Measurements from ENCODE around the gene SAMD4A.

The SAMD4A gene

DNA sequence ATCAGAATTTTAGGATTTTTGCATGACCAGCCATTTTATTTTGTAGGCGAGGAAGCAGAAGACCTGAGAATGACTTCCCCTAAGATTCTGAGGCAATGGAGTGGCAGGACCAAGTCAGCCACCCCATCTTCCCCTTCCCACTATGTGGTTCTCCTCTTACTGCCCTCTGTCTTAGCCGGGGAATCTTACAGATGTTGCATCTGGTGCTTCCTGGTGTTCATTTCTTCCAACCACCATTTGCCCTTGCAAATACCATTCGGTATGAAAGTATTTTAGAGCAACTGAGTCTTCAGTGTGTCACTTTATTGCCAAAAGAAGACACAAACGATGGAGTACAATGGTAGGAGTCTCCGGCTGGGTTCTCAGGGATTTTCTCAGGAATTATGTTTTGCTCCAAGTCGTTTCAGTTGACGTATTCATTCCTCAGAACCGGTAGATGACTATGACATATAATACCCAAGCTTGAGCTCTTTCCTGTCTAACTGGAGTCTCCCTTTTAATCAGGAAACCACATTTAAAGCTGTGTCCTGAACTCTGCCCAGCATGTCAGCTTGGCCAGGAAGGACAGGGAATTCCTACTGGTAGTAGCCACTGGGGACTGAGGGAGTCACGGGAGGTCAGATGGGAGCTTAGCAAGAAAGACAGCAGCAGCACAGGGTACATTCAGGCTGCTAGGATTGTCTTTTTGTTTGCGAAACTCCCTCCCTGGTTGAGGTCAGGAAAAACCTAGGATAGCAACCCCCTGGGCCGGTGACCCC, 87.0 kb downstream of the SAMD4A start:
- DNase-seq (ENCODE audit: low spot score), result no peak

DNA sequence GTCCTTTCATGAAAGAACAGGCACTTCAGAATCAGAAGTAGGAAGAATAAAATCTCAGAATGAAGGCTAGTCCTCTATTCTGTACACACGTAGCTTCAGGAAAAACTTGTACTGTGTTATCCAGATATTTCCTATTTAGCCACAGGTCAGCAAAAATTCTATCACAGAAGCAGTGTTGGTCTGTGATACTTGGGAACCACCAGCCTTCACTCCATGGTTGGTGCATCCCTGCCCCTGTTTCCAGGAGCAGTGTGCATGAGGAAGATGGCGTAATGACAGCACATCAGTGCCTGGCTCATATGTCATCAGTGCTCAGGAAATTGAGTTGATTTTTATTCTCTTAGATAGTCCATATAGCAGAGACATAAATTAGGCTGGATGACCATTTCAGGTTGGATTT, 87.7 kb downstream of the SAMD4A start:
- no peak for DNase-seq (ENCODE audit: low spot score)

DNA sequence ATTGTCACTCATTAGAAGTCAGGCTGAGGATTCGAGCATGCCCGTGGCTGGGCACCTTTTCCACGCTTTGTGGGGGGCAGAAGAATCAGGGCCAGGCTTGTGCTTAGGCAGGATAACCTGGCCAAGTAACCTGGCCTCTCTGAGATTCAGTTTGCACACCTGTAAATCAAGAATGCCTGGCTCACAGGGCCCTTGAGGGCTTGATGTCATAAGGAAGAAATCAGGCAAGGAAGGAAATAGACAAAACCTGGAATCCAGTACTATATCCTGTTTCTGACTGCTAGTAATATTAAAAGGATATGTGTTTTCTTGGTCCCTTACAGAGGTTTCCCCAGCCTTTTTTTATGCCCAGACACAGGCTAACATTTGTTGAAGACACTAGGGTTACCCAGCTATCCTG, 91.9 kb downstream of the SAMD4A start:
- no peak for DNase-seq (ENCODE audit: low spot score)

DNA sequence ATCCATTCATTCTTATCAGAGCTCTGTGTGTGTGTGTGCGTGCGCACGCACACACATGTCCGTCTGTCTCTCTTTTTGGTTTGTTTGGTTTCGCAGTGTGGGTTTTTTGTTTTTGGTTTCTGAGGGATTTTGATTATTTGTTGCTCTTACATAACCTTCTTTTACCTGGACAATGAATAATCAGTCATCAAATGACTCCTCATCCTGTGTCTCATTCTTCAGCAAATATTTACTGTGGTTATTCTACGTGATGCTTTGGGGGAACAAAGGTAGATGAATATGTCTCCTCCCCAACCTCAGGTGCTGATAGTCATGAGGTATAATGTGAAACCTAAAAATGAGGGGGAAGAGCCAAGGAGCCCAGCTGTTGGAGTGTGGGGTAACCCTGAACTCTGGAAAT, 92.4 kb downstream of the SAMD4A start:
- DNase-seq (ENCODE audit: low spot score), result no peak

DNA sequence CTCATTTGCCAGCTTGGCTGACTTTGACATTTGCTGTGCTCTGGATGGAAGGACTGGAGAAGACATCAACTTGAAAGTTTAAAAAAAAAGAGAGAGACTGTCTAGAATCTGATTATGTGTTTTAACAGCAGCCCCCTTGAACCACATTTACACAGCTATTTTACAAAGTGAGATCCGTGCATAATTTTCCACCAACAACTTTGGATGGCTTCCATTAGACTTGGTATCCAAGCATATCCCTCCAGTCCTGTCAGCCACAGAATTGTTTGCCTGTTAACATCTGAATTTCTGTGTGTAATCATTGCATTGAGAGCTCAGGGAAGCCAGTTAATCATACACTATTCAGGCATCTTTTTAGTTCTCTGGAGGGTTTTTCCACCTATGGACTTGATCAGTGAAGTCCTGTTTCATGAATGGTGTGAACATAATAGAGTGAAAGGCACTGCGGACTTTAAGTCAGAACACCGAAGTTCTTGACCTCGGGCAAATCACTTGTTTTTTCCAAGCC, 93.7 kb downstream of the SAMD4A start:
- DNase-seq (ENCODE audit: low spot score), result no peak

DNA sequence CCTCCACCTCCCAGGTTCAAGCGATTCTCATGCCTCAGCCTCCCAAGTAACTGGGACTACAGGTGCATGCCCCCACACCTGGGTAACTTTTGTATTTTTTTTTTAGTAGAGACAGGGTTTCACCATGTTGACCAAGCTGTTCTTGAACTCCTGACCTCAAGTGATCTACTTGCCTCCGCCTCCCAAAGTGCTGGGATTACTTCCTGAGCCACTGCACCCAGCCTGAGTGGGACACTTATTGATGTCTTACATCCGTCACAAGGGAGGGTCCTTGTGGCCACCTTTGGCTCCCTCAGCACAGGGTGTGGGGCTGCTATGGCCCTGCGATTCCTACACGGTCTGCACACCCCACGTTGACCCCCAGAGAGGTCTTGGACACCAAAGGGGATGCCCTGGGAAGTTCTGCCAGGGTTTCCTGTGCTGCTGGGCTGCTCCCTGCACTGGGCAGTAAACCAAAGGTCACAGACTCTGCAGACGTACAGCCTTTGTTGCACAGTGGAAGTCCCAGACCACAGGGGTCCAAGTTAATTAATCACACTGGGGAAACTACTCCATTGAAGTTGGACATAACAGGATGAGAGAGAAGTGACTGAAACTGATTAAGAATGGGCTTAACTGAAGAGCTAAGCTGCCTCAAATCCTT, 95.7 kb downstream of the SAMD4A start:
- DNase-seq (ENCODE audit: low spot score), result no peak

DNA sequence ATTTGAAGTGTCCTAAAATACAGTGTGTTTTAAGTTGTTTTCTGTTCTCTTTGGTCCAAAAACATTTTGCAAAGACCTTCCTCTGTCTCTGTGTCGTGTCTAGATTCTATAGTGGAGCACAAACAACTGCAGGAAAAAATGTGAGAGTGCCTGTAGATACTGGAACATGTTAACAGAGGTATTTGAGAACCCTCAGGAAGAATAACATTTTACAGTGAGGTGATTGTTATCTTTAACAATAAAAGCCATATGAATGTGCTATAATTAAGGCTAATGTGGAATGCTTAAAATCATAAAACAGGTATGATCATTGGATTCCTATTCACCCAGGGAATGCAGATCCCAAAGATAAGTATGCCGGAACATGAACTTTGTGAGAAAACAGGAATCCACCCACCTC, 98.0 kb downstream of the SAMD4A start:
- no peak for DNase-seq (ENCODE audit: low spot score)

DNA sequence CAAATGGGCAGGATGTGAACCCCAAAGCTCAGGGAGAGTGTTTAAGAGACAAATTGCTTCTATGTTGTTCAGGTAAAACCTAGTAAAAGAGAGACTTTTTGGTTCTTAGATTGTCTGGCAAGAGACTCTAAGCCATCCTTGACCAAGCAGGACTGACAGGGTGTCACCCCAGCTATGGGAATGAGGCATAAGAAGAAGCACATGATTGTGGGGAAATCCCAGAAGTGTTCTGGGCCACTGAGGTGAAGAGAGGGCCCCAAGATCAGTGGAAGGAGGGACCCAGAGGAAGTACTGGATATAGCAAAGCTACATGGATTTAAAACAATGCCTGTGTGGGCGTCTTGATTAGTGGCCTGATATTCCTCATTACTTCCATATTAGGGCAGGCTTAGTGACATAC, 99.0 kb downstream of the SAMD4A start:
- no peak for DNase-seq (ENCODE audit: low spot score)

DNA sequence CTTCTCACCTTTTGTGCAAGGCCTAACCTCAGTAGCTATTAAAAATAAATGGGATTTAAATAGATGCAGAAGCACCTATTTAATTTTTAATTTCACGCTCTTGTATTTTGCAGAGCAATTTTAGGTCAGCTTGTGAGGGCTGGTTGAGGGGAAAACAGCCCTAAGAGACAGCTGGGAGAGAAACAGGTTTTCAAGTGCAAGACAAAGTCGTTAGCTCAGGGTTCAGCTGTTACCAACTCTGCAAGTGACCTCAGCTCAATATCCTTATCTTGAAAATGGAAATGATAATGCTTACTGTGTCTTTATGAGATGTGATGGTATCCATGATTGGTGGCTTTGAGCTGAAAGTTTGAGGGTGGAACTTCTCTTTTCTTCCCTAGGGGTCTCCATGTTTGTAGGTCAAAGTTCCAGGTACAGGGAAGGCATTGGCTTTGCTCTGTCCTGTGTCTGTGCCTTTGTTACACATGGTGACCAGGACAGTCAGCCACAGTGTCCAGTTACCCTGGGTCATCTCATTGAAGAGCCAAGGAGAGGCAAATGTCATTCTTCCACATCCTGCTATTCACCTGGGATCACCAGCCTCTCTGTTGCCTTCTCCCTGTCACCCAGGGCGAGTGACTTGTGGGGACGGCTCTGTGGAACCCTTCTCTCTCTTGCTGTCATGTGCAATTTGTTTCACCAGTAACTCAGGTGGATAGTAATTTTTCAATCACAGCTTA, 100.3 kb downstream of the SAMD4A start:
- DNase-seq (ENCODE audit: low spot score), result no peak

DNA sequence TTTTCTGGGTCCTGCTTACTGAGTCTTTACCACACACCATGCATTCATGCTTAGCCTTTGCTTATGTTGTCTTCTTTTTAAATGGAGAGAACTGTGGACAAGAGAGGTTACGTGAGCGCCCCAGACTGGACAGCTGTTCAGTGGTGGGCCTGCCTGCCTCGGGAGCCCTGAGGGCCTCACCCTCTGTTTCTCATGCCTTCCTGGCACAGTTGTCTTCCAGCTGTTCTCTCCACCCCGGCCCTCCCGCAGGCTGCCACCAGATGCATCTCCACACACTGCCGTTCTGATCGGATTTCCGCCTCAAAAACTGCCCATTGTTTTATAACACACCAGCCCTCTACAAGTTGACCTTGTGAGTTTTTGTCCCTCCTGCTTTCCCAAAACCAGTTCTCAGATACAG, 100.8 kb downstream of the SAMD4A start:
- no peak for DNase-seq (ENCODE audit: low spot score)

DNA sequence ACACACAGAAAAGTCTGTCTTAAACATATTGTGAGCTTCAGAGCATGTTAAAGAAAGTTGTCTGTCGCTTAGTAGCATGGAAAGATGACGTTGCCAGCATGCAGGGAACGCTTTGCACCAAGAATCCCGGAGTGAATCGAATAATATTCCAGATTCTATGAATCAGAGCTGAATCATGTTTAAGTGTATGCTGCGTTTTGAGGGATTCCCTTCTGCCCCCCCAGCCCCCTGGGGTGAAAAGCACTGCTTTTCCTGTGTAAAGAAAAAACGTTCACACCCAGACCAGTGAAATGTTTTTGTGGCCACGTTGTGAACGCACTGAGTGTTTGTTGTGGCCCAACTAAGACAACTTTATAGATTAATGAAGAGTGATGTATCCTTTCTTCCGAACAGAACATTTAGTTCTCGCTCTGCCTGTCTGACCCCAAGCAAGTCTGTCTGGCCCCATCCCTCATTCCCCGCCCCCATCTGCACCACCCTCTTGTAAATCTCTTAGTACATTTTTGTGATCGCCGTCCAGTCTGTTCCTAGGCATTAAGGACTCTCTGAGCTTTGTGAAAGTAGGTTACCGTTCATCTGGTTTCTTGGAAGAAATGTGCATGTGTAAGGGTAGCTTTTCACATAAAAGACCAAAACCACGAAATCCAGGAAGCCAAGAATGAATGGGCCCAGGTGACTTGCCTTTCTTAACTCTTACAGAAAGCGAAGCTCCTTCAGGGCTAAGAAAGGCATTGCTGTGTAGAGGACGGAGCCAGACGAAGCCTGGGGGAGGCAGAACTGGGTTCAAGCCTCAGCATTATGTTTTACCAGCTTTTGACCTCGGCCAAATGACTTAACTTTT, 103.0 kb downstream of the SAMD4A start:
- DNase-seq (ENCODE audit: low spot score), result no peak

DNA sequence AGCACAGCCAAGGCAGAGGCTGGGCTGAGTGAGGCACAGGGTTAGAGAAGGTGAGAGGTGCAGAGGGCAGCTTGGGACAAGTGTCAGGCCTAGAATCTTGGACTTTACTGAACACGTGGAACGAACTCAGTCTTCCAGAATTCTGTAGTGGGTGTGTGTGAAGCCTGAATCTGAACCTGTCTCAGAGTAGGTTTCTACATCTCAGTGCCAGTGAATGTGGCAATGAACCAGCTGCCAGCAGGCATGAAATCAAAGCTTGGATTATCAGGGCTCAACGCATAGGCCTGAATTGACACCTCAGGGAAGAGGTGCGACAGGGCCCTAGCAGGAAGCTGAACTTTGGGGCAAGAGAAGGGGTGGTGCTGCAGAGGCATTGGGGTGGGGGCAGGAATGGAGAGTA, 104.6 kb downstream of the SAMD4A start:
- DNase-seq (ENCODE audit: low spot score), result no peak

DNA sequence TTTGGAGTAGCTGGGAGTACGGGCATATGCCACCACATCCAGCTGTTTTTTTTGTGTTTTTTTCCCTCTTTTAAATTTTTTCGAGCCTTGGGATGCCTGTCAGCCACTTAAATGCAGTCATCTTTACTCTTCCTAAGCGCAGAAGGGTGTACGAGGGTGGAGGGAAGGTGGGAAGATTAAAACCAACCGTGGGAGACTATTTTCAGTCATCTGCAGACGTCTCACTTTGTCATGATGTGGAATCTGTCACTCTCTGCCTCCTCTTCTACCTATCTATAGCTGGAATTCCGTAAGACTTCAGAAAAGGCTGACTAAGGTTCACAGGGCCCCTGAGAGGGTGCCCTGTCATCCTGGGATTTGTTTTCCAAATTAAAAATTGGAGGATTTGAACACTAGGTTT, 105.3 kb downstream of the SAMD4A start:
- DNase-seq (ENCODE audit: low spot score), result no peak

DNA sequence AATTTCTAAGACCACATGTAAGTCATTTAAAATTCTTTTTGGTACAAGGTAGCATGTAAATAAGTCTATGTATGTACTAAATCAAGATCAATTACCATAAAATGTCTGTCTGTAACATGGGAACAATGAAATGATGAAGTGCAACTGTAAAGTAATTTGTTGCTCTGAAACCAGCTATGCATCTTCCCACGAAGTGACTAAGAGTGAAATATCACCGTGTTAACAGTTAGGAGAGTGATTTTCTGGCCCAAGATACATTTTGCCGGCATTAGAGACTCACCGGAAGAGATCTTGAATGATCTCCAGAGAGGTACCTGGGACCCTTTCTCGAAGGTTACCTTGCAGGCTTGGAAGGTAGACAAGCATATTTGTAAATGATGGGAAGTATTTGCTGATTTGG, 105.8 kb downstream of the SAMD4A start:
- DNase-seq (ENCODE audit: low spot score), result no peak

DNA sequence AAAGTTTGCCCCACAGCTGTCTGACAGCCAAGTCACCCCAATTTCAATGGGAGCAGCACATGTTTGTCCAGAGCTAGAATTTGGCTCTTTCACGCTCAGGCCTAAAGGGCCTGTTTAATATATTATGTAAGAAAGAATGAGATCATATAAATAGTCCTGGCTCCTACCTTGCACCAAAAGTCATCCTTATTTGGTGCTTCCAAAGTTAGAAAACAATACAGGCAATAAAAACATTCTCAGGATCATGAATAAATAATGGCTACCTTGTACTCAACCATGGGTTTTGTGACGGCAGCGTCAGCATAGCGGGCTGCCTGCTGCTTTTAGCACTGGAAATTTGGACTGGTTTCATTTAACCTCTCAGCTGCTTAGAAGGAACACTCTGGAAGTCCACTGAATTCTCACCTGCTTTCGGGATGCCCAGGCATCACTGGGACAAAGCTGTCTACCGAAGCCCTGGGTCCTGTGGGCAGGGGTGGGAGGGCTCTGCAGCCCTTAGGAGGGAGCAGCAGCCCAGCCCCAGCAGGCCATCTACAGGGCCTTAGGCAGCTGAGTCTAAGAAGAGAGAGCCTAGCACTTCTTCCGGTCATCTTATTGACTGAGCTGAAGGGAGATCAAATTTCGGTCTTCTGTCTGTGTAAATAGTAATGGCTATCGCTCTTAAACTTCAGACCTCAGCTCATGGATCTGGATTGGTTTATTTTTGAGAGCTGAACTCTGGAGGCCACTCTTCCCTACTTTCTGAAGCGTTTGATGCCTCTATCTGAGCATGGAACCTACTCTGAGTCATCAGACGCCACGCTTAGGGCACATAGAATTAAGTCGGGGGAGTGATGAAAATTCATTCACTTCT, 106.5 kb downstream of the SAMD4A start:
- no peak for DNase-seq (ENCODE audit: low spot score)

DNA sequence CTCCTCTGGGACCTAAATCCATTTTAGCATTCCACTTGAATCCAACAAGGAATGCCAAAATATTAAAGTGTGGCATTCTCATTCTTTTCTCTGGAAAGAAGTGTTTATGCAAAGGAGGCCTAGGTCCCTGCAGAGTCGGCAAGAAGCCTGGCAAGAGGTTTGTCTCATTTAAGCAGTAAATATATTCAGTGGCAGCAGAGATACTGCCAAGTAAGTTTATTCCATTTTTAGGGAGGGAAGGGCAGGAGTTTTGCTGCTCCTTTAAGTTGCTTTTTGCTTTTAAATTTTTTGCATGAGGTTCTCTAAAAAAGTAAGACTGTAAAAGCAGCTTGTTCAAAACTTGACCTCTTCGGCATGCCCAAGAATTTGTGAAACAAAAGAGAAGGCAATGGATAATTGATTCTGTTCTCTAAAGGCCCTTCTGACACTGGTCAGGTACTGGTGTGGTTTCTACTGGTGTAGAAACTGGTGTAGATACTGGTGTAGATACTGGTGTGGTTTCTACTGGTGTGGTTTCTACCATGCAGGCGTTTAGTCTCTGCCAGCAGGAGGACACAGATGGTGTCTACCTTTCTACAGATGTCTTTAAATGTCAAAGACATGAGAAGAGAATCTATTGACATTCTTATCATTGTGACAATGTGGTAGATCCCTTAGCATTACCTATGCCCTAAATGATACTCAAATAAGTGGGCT, 107.3 kb downstream of the SAMD4A start:
- DNase-seq (ENCODE audit: low spot score), result no peak

DNA sequence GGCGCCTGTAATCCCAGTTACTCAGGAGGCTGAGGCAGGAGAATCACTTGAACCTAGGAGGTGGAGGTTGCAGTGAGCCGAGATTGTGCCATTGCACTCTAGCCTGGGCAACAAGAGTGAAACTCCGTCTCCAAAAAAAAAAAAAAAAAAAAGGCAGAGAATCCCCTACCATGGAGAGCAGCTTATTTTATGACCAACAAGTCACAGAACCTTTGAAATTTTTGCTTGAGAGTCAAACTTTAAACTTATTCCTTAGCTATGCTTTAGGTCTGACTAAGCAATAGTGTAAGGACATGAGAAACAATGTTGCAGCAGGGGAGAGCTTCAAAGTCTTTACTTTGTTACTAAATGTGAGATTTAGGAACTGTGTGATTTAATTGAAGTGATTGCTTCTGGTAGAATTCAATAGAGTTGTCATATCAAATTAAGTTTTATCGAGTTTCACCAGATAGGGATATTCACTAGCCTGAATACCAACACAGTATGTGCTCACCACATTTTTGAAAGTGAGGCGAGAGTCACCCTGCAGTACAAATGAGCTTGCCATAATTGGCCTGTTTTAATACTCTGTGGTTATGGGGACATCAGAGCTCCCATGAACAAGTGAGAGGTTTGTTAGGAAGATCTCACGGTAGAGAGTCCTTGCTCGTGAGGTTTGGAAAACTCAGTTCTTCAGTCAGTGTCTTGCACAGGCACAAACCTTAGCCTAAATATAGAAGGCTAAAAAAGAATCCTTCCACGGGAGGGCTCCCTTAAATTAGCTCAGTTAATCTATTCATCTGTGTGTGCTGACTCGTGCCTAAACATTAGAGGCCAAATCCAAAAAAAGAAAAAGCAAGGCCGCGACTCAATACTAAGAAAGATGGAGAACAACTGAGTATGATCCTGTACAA, 108.6 kb downstream of the SAMD4A start:
- no peak for DNase-seq (ENCODE audit: low spot score)

DNA sequence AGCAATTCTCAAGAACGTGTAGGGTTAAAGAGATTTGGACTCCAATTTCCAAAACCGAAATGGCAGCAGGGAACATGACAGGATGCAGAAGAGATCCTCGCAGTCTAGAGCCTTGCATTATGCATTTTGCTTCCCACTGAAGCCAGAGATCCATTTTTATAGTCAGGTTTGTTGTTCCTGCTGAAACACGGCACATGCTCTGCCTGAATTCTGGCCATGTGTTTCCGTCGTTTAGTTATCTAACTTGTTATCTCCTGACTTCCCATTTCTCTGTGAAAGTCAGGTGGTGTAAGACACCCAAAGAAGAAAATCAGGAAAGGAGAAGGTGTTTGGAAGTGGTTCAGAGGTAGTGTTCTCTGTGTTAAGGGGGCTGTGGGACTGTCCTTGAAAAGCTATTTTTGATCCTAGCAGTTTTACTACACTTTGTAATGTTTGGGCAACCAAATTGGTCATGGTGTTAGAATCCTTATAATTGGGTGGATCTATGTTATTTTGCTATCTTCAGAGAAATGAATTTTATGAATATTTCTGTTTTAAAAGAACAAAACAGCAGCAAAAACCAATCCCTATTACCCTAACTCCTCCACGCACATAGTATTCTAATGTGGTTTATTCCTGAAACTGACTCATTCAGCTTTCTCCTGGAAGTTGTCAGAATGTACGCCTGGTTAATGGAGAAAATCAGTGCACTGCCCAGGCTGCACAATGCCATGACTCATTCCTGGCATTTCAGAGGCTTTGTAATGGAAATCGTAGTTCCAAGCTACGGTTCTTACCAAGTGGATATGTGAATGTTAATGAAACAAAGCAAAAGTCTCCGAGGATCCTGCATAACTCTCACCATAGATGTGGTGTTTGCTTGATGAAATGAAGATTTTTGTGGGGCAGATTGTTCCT, 110.1 kb downstream of the SAMD4A start:
- DNase-seq (ENCODE audit: low spot score), result no peak
